Measurements from ENCODE around the gene ELK3.

ELK3 gene

GRCh38 chr12:96260644-96261043 lies 66.5 kb downstream of the ELK3 start:
- no peak for TF ChIP-seq NFIC (IDR thresholded peaks at IDR 0.05)
- TF ChIP-seq REST (IDR thresholded peaks at IDR 0.05; ENCODE audit: low read depth), result no peak
- no peak for TF ChIP-seq RAD21 (IDR thresholded peaks at IDR 0.05; ENCODE audit: low read depth)
- no peak for TF ChIP-seq ZBTB7A (IDR thresholded peaks at IDR 0.05; ENCODE audit: low read depth)
- TF ChIP-seq MAX (IDR thresholded peaks at IDR 0.05), result no peak
- TF ChIP-seq YY1 (IDR thresholded peaks at IDR 0.05; ENCODE audit: low read depth), result no peak
- no peak for TF ChIP-seq TEAD4 (IDR thresholded peaks at IDR 0.05)
- TF ChIP-seq TAF1 (IDR thresholded peaks at IDR 0.05; ENCODE audit: low read depth), result no peak
- TF ChIP-seq TCF12 (IDR thresholded peaks at IDR 0.05; ENCODE audit: low read depth), result no peak
- TF ChIP-seq USF1 (IDR thresholded peaks at IDR 0.05), result no peak
- no peak for TF ChIP-seq EP300 (IDR thresholded peaks at IDR 0.05; ENCODE audit: borderline replicate concordance)
- TF ChIP-seq CREB1 (IDR thresholded peaks at IDR 0.05; ENCODE audit: low read depth), result no peak
- no peak for TF ChIP-seq EGR1 (IDR thresholded peaks at IDR 0.05)
- no peak for TF ChIP-seq CEBPB (IDR thresholded peaks at IDR 0.05)

- TF ChIP-seq NFIC (IDR thresholded peaks at IDR 0.05), result no peak
These were observed 67.4 kb downstream of the ELK3 start for GRCh38 chr12:96261557-96261956.

GRCh38 chr12:96263449-96263902 lies 69.3 kb downstream of the ELK3 start:
- TF ChIP-seq TCF12 (IDR thresholded peaks at IDR 0.05; ENCODE audit: low read depth), result no peak
- no peak for TF ChIP-seq USF1 (IDR thresholded peaks at IDR 0.05)
- TF ChIP-seq MAX (IDR thresholded peaks at IDR 0.05), result no peak

- TF ChIP-seq EGR1 (IDR thresholded peaks at IDR 0.05) (no peak), REST (IDR thresholded peaks at IDR 0.05; ENCODE audit: low read depth) (no peak), CREB1 (IDR thresholded peaks at IDR 0.05; ENCODE audit: low read depth) (no peak), MAX (IDR thresholded peaks at IDR 0.05) (no peak), RAD21 (IDR thresholded peaks at IDR 0.05; ENCODE audit: low read depth) (no peak), TAF1 (IDR thresholded peaks at IDR 0.05; ENCODE audit: low read depth) (no peak), TCF12 (IDR thresholded peaks at IDR 0.05; ENCODE audit: low read depth) (no peak), YY1 (IDR thresholded peaks at IDR 0.05; ENCODE audit: low read depth) (no peak), FOXM1 (IDR thresholded peaks at IDR 0.05; ENCODE audit: borderline replicate concordance, low read depth) (no peak), ZBTB7A (IDR thresholded peaks at IDR 0.05; ENCODE audit: low read depth) (no peak), TEAD4 (IDR thresholded peaks at IDR 0.05) (no peak), CEBPB (IDR thresholded peaks at IDR 0.05) (no peak), USF1 (IDR thresholded peaks at IDR 0.05) (no peak), EP300 (IDR thresholded peaks at IDR 0.05; ENCODE audit: borderline replicate concordance) (no peak)
These were observed 71.2 kb downstream of the ELK3 start for GRCh38 chr12:96265400-96265799.

GRCh38 chr12:96265836-96266235 lies 71.7 kb downstream of the ELK3 start:
- TF ChIP-seq ZBTB7A (IDR thresholded peaks at IDR 0.05; ENCODE audit: low read depth), result no peak
- TF ChIP-seq EP300 (IDR thresholded peaks at IDR 0.05; ENCODE audit: borderline replicate concordance), result no peak
- TF ChIP-seq MAX (IDR thresholded peaks at IDR 0.05), result no peak
- TF ChIP-seq CREB1 (IDR thresholded peaks at IDR 0.05; ENCODE audit: low read depth), result no peak
- TF ChIP-seq REST (IDR thresholded peaks at IDR 0.05; ENCODE audit: low read depth), result no peak
- no peak for TF ChIP-seq NFIC (IDR thresholded peaks at IDR 0.05)
- TF ChIP-seq EGR1 (IDR thresholded peaks at IDR 0.05), result no peak
- no peak for TF ChIP-seq USF1 (IDR thresholded peaks at IDR 0.05)
- no peak for TF ChIP-seq TEAD4 (IDR thresholded peaks at IDR 0.05)
- no peak for TF ChIP-seq YY1 (IDR thresholded peaks at IDR 0.05; ENCODE audit: low read depth)

Data from Ishikawa (cell line).